ENCODE data around the gene REXO4. TPM values are rescaled to one million over a fixed set of nuclear protein-coding genes. Genes with fewer than 3 reads are reported as not detected.
A peak's percentile ranks its signal among the peaks of the same experiment; 100 is the strongest.

The REXO4 gene
- total RNA-seq (2016; rRNA removed; fragmentation: Illumina TruSeq; extraction: Trizol): 30.4 and 32.9 TPM in 2 replicates
- total RNA-seq (2016; cell fraction: cytosol; rRNA removed; fragmentation: Illumina TruSeq; extraction: Trizol; ENCODE audit: low read depth): 13.1 and 13.7 TPM in 2 replicates
- total RNA-seq (2016; cell fraction: insoluble cytoplasmic fraction; rRNA removed; fragmentation: Illumina TruSeq; extraction: Trizol): 30.5 and 30.8 TPM in 2 replicates
- 26.1 and 26.5 TPM in 2 replicates for total RNA-seq (2016; cell fraction: membrane; rRNA removed; fragmentation: Illumina TruSeq; extraction: Trizol)
- 13.7 and 15.5 TPM in 2 replicates for total RNA-seq (2016; cell fraction: nucleus; rRNA removed; fragmentation: Illumina TruSeq; extraction: Trizol)
- 18.5 and 20.2 TPM in 2 replicates for polyA plus RNA-seq (2011; rRNA removed)
- 20.6 and 24.2 TPM in 2 replicates for polyA plus RNA-seq (2011; cell fraction: cytosol; rRNA removed)
- polyA plus RNA-seq (2011; cell fraction: nucleus; rRNA removed): 13.1 and 13.9 TPM in 2 replicates
- 18.4 and 20.8 TPM in 2 replicates for polyA plus RNA-seq (2012)
- polyA plus RNA-seq (2016; cell fraction: cytosol; fragmentation: Illumina TruSeq; extraction: Trizol; ENCODE audit: low read depth): 13.2 and 14.9 TPM in 2 replicates
- 40.1 and 41.2 TPM in 2 replicates for polyA plus RNA-seq (2016; cell fraction: insoluble cytoplasmic fraction; fragmentation: Illumina TruSeq; extraction: Trizol; ENCODE audit: low read depth)
- 23.2 and 24.3 TPM in 2 replicates for polyA plus RNA-seq (2016; cell fraction: membrane; fragmentation: Illumina TruSeq; extraction: Trizol; ENCODE audit: low read depth)
- polyA plus RNA-seq (2016; cell fraction: nucleus; fragmentation: Illumina TruSeq; extraction: Trizol; ENCODE audit: insufficient read depth, low read depth): 25.0 and 27.5 TPM in 2 replicates
- polyA minus RNA-seq (2011; rRNA and poly(A)+ RNA removed; ENCODE audit: low replicate concordance): 29.1 and 46.3 TPM in 2 replicates
- polyA minus RNA-seq (2011; cell fraction: cytosol; rRNA and poly(A)+ RNA removed): 14.4 and 15.3 TPM in 2 replicates
- 16.2 TPM in 2 replicates for polyA minus RNA-seq (2011; cell fraction: nucleus; rRNA and poly(A)+ RNA removed)
- Bru-seq, nascent RNA: percentile 77 among the genes with signal in this experiment
- BruChase-seq, experiment 1, labeled RNA remaining after a 6-hour chase: percentile 78 among the genes with signal in this experiment
- BruChase-seq, experiment 2, labeled RNA remaining after a 2-hour chase: percentile 76 among the genes with signal in this experiment
- long read RNA-seq, experiment 1, transcript REXO4-202 (8 exons, 2,360 nt): major isoform, 41 of 52 reads
- long read RNA-seq, experiment 1, partial matches to known transcripts: 6 of 52 reads
- long read RNA-seq, experiment 1, other reads (novel, unspliced or antisense): 5 of 52 reads
- long read RNA-seq, experiment 2, transcript REXO4-202 (8 exons, 2,360 nt): major isoform, 77 of 144 reads
- long read RNA-seq, experiment 2, partial matches to known transcripts: 36 of 144 reads
- long read RNA-seq, experiment 2, other reads (novel, unspliced or antisense): 31 of 144 reads

GRCh38 chr9:133417541-133418461 lies at the start of gene REXO4:
TSS of gene REXO4 (minus strand) at chr9:133418010. CDS start at chr9:133417844, 166 bp downstream.
- DNase-seq (ENCODE audit: low spot score): peak; percentile 88
- Histone ChIP-seq H2AFZ (ENCODE audit: low read length) (no peak within 1 kb of the TSS), H4K20me1 (ENCODE audit: insufficient read depth, low read length) (no peaks in the 10 kb centered on the region), H3K4me1 (ENCODE audit: insufficient read depth, low read length) (peaks cover 70% of the 10 kb centered on the region), H3K4me3 (replicated peaks in 1 of 3; ENCODE audit: insufficient read depth in 1 of 3, low read depth in 2 of 3, low read length in 3 of 3) (peak within 1 kb of the TSS; percentile 71 to 89 (median 84)), H3K36me3 (replicated peaks in 1 of 2; ENCODE audit: control insufficient read depth in 1 of 2, insufficient read depth in 2 of 2, low read length in 2 of 2) (peaks cover 11 to 29% of the 10 kb centered on the region in 2 experiments; a peak in 4 of 5 replicates), H3K9ac (ENCODE audit: insufficient read depth, low read depth, low read length) (peak within 1 kb of the TSS; percentile 88), H3K27ac (ENCODE audit: extremely low read length, insufficient read depth, low read length) (peak within 1 kb of the TSS; percentile 95), H3K27me3 (ENCODE audit: control insufficient read depth in 1 of 2, insufficient read depth in 2 of 2, low read length in 2 of 2) (no peaks in the 10 kb centered on the region; a peak in 1 of 5 replicates), H3K9me3 (ENCODE audit: low read length) (no peaks in the 10 kb centered on the region), H3K79me2 (ENCODE audit: insufficient read depth, low read length) (peaks cover 36% of the 10 kb centered on the region), H3K4me2 (ENCODE audit: low read depth, low read length) (peak within 1 kb of the TSS; percentile 86)
- peak; percentile 87 for ATAC-seq
- peak; percentile 71 for FAIRE-seq
- WGBS (ENCODE audit: low lambda C conversion rate): under 1% methylated on average over 49 of the region's 75 CpGs
- in situ Hi-C loops (cut with HindIII; ENCODE audit: extremely low pct_ligation_motif_present, low pct_unique_long_range_greater_than_20kb) (no loop called here), intact Hi-C loops (cut with micrococcal nuclease; ENCODE audit: unreplicated experiment) (no loop called here)
- ChIA-PET POLR2A (interaction anchor here (1.3 to 2.9 kb wide), 5 partner anchors 20 to 70 kb away, joined by 3 to 19 read pairs (median 4); partner anchors contain the start of genes CACFD1, MED22, RPL7A and SLC2A6), CTCF (ENCODE audit: low intra/inter-chr PET ratio, low total read pairs) (no interaction called here)
- TSS peak; percentile 79 for BruUV-seq (replicated peaks)
- TF ChIP-seq SMYD3 (CRISPR knock-in tag; IDR thresholded peaks at IDR 0.05) (no peak; the same call in 1 of the 2 replicates), ZNF530 (CRISPR knock-in tag; IDR thresholded peaks at IDR 0.05; ENCODE audit: low read depth) (no peak), ZNF33B (CRISPR knock-in tag; IDR thresholded peaks at IDR 0.05) (peak; percentile 94; the same call in 1 of the 2 replicates), HNF4G (IDR thresholded peaks at IDR 0.05; ENCODE audit: borderline replicate concordance, low read depth, low read length) (0 out of 2 replicates have a peak, but pooled peaks have one; percentile 8), HNF4G (CRISPR knock-in tag; IDR thresholded peaks at IDR 0.05; ENCODE audit: borderline replicate concordance, low read depth) (no peak; the same call in 1 of the 2 replicates), ZNF280B (CRISPR knock-in tag; IDR thresholded peaks at IDR 0.05; ENCODE audit: borderline replicate concordance) (peak; percentile 59; the same call in 1 of the 2 replicates), TEAD2 (CRISPR knock-in tag; IDR thresholded peaks at IDR 0.05) (no peak), AKAP8 (CRISPR knock-in tag; IDR thresholded peaks at IDR 0.05) (peak; percentile 70; the same call in 1 of the 2 replicates)
- TF ChIP-seq, protein P1, sequence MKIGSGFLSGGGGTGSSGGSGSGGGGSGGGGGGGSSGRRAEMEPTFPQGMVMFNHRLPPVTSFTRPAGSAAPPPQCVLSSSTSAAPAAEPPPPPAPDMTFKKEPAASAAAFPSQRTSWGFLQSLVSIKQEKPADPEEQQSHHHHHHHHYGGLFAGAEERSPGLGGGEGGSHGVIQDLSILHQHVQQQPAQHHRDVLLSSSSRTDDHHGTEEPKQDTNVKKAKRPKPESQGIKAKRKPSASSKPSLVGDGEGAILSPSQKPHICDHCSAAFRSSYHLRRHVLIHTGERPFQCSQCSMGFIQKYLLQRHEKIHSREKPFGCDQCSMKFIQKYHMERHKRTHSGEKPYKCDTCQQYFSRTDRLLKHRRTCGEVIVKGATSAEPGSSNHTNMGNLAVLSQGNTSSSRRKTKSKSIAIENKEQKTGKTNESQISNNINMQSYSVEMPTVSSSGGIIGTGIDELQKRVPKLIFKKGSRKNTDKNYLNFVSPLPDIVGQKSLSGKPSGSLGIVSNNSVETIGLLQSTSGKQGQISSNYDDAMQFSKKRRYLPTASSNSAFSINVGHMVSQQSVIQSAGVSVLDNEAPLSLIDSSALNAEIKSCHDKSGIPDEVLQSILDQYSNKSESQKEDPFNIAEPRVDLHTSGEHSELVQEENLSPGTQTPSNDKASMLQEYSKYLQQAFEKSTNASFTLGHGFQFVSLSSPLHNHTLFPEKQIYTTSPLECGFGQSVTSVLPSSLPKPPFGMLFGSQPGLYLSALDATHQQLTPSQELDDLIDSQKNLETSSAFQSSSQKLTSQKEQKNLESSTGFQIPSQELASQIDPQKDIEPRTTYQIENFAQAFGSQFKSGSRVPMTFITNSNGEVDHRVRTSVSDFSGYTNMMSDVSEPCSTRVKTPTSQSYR (CRISPR knock-in tag; IDR thresholded peaks at IDR 0.05; ENCODE audit: borderline replicate concordance): no peak; the same call in 1 of the 2 replicates
- TF ChIP-seq, protein P2, sequence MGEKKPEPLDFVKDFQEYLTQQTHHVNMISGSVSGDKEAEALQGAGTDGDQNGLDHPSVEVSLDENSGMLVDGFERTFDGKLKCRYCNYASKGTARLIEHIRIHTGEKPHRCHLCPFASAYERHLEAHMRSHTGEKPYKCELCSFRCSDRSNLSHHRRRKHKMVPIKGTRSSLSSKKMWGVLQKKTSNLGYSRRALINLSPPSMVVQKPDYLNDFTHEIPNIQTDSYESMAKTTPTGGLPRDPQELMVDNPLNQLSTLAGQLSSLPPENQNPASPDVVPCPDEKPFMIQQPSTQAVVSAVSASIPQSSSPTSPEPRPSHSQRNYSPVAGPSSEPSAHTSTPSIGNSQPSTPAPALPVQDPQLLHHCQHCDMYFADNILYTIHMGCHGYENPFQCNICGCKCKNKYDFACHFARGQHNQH (CRISPR knock-in tag; IDR thresholded peaks at IDR 0.05): peak; percentile 86
